IMR-90 (cell line): ENCODE measurements around the gene SPACA5B. TPM values are rescaled to one million over a fixed set of nuclear protein-coding genes. Genes with fewer than 3 reads are reported as not detected.
"Not testable (repeated sequence)": the region's sequence is repeated elsewhere in the genome, so short reads cannot be mapped to it uniquely, and the experiment has no call there.

Experiments used
- ATAC-seq: fragments of 200-7000 bp; cut with Tn5 transposase; 2 replicates; pipeline ENCODE4 v1.9.1; 2020; ENCODE audit warnings: low read depth, mild to moderate bottlenecking, moderate library complexity
- BruUV-seq: library from RNA; stranded (reverse); fragments of 400-500 nt; replicated peaks from 2 replicates; lab custom pipeline; 2021; lab: Mats Ljungman, UMichigan
- CTCF ChIA-PET: fragments of 300-600 bp; formaldehyde crosslinking; extraction: SDS; loops from one replicate; lab custom pipeline; 2021; ENCODE audit warnings: antibody characterized with exemption; lab: Yijun Ruan, JAX
- POLR2A ChIA-PET: fragments of 300-600 bp; sonication (Branson Sonifier 250); formaldehyde crosslinking; loops from one replicate; lab custom pipeline; 2022; ENCODE audit warnings: antibody characterized with exemption; ENCODE audit not compliant: unreplicated experiment; lab: Charles Lee
- DNase-seq: peaks from one replicate; pipeline ENCODE4 v3.0.0; 2013
- H2AFZ ChIP-seq: replicated peaks from 2 replicates; pipeline ENCODE3; 2013; ENCODE audit warnings: low read length, mild to moderate bottlenecking; ENCODE audit not compliant: poor library complexity
- H2AK5ac ChIP-seq: 2 replicates; pipeline ENCODE4 v1.6.1; 2013; ENCODE audit warnings: low read depth, low read length, inconsistent platforms
- H2AK9ac ChIP-seq: replicated peaks from 2 replicates; pipeline ENCODE3; 2013; ENCODE audit warnings: mild to moderate bottlenecking, low read depth, low read length, moderate library complexity; ENCODE audit not compliant: poor library complexity
- H2BK120ac ChIP-seq: 2 replicates; pipeline ENCODE4 v1.6.1; 2013; ENCODE audit warnings: low read depth, low read length, inconsistent platforms
- H2BK15ac ChIP-seq: 3 replicates; pipeline ENCODE4 v1.6.1; 2013; ENCODE audit warnings: low read depth, low read length, inconsistent platforms
- H2BK20ac ChIP-seq: 2 replicates; pipeline ENCODE4 v1.6.1; 2013; ENCODE audit warnings: low read depth, mild to moderate bottlenecking, inconsistent platforms, low read length, moderate library complexity
- H2BK5ac ChIP-seq: 2 replicates; pipeline ENCODE4 v1.6.1; 2013; ENCODE audit warnings: mild to moderate bottlenecking, low read depth, low read length, inconsistent platforms; ENCODE audit not compliant: poor library complexity, severe bottlenecking
- H3K14ac ChIP-seq: replicated peaks from 2 replicates; pipeline ENCODE4 v1.6.1; 2013; ENCODE audit warnings: low read depth, low read length, inconsistent platforms
- H3K18ac ChIP-seq: 2 replicates; pipeline ENCODE4 v1.6.1; 2013; ENCODE audit warnings: low read depth, low read length, control low read depth
- H3K23ac ChIP-seq: 2 replicates; pipeline ENCODE4 v1.6.1; 2013; ENCODE audit warnings: low read depth, low read length, inconsistent platforms
- H3K27ac ChIP-seq: 2 replicates; pipeline ENCODE4 v1.5.1; 2013; ENCODE audit warnings: mild to moderate bottlenecking, control low read depth, low read length; ENCODE audit not compliant: insufficient read depth
- H3K27me3 ChIP-seq: 2 replicates; pipeline ENCODE4 v1.6.1; 2013; ENCODE audit warnings: low read length; ENCODE audit not compliant: control insufficient read depth, insufficient read depth
- H3K36me3 ChIP-seq: 2 replicates; pipeline ENCODE4 v1.6.1; 2013; ENCODE audit warnings: low read length, mixed read lengths; ENCODE audit not compliant: control insufficient read depth, insufficient read depth
- H3K4ac ChIP-seq: 2 replicates; pipeline ENCODE4 v1.6.1; 2013; ENCODE audit warnings: low read depth, low read length, inconsistent platforms
- H3K4me1 ChIP-seq: 2 replicates; pipeline ENCODE4 v1.6.1; 2013; ENCODE audit warnings: low read length, mixed read lengths; ENCODE audit not compliant: control insufficient read depth, insufficient read depth
- H3K4me2 ChIP-seq: 2 replicates; pipeline ENCODE4 v1.6.1; 2013; ENCODE audit warnings: low read depth, mild to moderate bottlenecking, control low read depth, low read length, moderate library complexity
- H3K4me3 ChIP-seq: 2 replicates; pipeline ENCODE4 v1.5.1; 2013; ENCODE audit warnings: low read depth, mild to moderate bottlenecking, control low read depth, low read length, moderate library complexity; ENCODE audit not compliant: insufficient read depth
- H3K56ac ChIP-seq: 2 replicates; pipeline ENCODE4 v1.6.1; 2013; ENCODE audit warnings: low read length, inconsistent platforms; ENCODE audit not compliant: insufficient read depth; ENCODE audit errors: extremely low read depth
- H3K79me1 ChIP-seq, 2 experiments: 2 replicates each; pipeline ENCODE4 v1.6.1; 2013; ENCODE audit warnings: low read length in 2 of 2, inconsistent platforms in 1 of 2, low read depth in 1 of 2
- H3K9ac ChIP-seq: 2 replicates; pipeline ENCODE4 v1.6.1; 2013; ENCODE audit warnings: low read depth, low read length, control low read depth
- H3K9me1 ChIP-seq: 2 replicates; pipeline ENCODE4 v1.6.1; 2013; ENCODE audit warnings: low read length, inconsistent platforms; ENCODE audit not compliant: insufficient read depth
- H3K9me3 ChIP-seq: 2 replicates; pipeline ENCODE4 v1.6.1; 2013; ENCODE audit warnings: low read length; ENCODE audit not compliant: control insufficient read depth, insufficient read depth
- H4K20me1 ChIP-seq: 2 replicates; pipeline ENCODE4 v1.6.1; 2013; ENCODE audit warnings: low read length, inconsistent platforms; ENCODE audit not compliant: insufficient read depth
- H4K5ac ChIP-seq: 2 replicates; pipeline ENCODE4 v1.6.1; 2013; ENCODE audit warnings: mild to moderate bottlenecking, low read depth, low read length, control low read depth
- H4K8ac ChIP-seq, 2 experiments: 2 replicates each; pipeline ENCODE4 v1.6.1; 2013; ENCODE audit warnings: low read depth in 2 of 2, low read length in 2 of 2, control low read depth in 1 of 2, inconsistent platforms in 1 of 2
- H4K91ac ChIP-seq: 2 replicates; pipeline ENCODE4 v1.6.1; 2013; ENCODE audit warnings: low read depth, low read length, inconsistent platforms; ENCODE audit not compliant: insufficient read depth
- WGBS, 2 experiments: methylation state at CpG; one replicate each; pipeline versions ENCODE4 v1.1.5 to v1.1.7; 2013; ENCODE audit warnings: missing lambda C conversion rate in 2 of 2; ENCODE audit not compliant: insufficient read length in 1 of 2; ENCODE audit errors: extremely low coverage in 2 of 2; 5-methylcytosine and 5-hydroxymethylcytosine counted together
- dilution Hi-C: fragments of 300-500 bp; cut with HindIII; formaldehyde crosslinking; loops from one replicate; pipeline ENCODE4 v1.14.3; 2018; ENCODE audit warnings: low sequenced_read_pairs; ENCODE audit not compliant: unreplicated experiment
- in situ Hi-C: fragments of 300-500 bp; cut with MboI; formaldehyde crosslinking; loops from 3 replicates; pipeline ENCODE4 v1.14.3; 2019; ENCODE audit warnings: low sequenced_read_pairs, inconsistent platforms, mixed read lengths
- intact Hi-C: fragments of 100-400 bp; cut with micrococcal nuclease; formaldehyde crosslinking; loops from 2 replicates; pipeline ENCODE4 v1.10.0; 2022
- microRNA-seq, 2 experiments: library from miRNA; stranded (forward) in 1 of 2; unstranded in 1 of 2; fragments of 10-50 nt in 1 of 2; fragments of <30 nt in 1 of 2; gene quantifications in 1 of 2; microRNA quantifications in 1 of 2; one replicate each; pipeline versions ENCODE3 to v1.1.0; 2013 to 2020; ENCODE audit not compliant: insufficient read depth in 1 of 2, insufficient read length in 1 of 2, unreplicated experiment in 1 of 2
- polyA plus RNA-seq, 3 experiments: library from polyadenylated mRNA; depleted of rRNA; stranded (reverse); fragments of >200 nt; gene quantifications; 2 replicates each; pipeline ENCODE4 v1.2.3, GENCODE V29; 2012; ENCODE audit warnings: low replicate concordance in 1 of 3
- small RNA-seq, 5 experiments: library from RNA; depleted of rRNA; stranded (forward); fragments of <200 nt; gene quantifications; one replicate each; pipeline ENCODE3, GENCODE V24; 2012
- total RNA-seq: library from RNA; depleted of rRNA; stranded (reverse); fragments of >200 nt; gene quantifications from 2 replicates; pipeline ENCODE4 v1.2.3, GENCODE V29; 2012; rRNA removed

SPACA5B gene
- total and polyA plus RNA-seq, 2 of the 4 experiments (the other 2 are of a cell fraction): not detected

- H4K91ac ChIP-seq, DNase-seq, H3K18ac ChIP-seq, H3K79me1 ChIP-seq, intact Hi-C loops, H2BK5ac ChIP-seq, H3K23ac ChIP-seq, in situ Hi-C loops, H3K4me2 ChIP-seq, BruUV-seq, H4K8ac ChIP-seq, H3K4me3 ChIP-seq, H2BK20ac ChIP-seq, H3K56ac ChIP-seq, H3K9me3 ChIP-seq, ATAC-seq, H4K20me1 ChIP-seq, H3K27ac ChIP-seq, H3K4me1 ChIP-seq, H2AFZ ChIP-seq, POLR2A ChIA-PET, H2BK120ac ChIP-seq, H3K14ac ChIP-seq, H3K36me3 ChIP-seq, H4K5ac ChIP-seq, CTCF ChIA-PET, dilution Hi-C loops, H3K27me3 ChIP-seq, H3K4ac ChIP-seq, H3K9me1 ChIP-seq, H3K9ac ChIP-seq, H2AK5ac ChIP-seq, H2BK15ac ChIP-seq, H2AK9ac ChIP-seq: not testable (repeated sequence)
- no CpG with 5 or more reads among the region's 5 CpGs for WGBS, 2 experiments
Observed at GRCh38 chrX:48181882-48182281, 51.5 kb downstream of the SPACA5B start.

Small RNA genes within 50 kb of the gene (microRNA-seq; reads per million reads assigned to microRNA genes)
- gene AC245047.7 (ENCODE audit: insufficient read depth, insufficient read length): not detected
- gene RNU6-707P (ENCODE audit: insufficient read depth, insufficient read length): not detected

Small RNA genes within 50 kb of the gene (small RNA-seq; reads per million reads assigned to genes)
- 0 reads per million in 5 experiments for gene AC245047.7
- 0 to 24.1 (median 0.15) reads per million in 5 experiments for gene RNU6-707P

Other genes with a start within 250 kb of the SPACA5B start
- gene ZNF182, start 126.6 kb upstream of the SPACA5B start, total RNA-seq: 3.0 and 3.3 TPM in 2 replicates
- gene ZNF182, start 126.6 kb upstream of the SPACA5B start, polyA plus RNA-seq (2012; rRNA removed): 1.3 and 1.7 TPM in 2 replicates
- not detected in 2 replicates for gene SPACA5, start 123.6 kb upstream of the SPACA5B start, total RNA-seq
- not detected in 2 replicates for gene SPACA5, start 123.6 kb upstream of the SPACA5B start, polyA plus RNA-seq (2012; rRNA removed)
- gene ZNF630, start 59.0 kb upstream of the SPACA5B start, total RNA-seq: 0.28 and 0.54 TPM in 2 replicates
- gene ZNF630, start 59.0 kb upstream of the SPACA5B start, polyA plus RNA-seq (2012; rRNA removed): 0.24 TPM in 2 replicates
- gene SSX5, start 66.2 kb downstream of the SPACA5B start, total RNA-seq: not detected in 2 replicates
- not detected in 2 replicates for gene SSX5, start 66.2 kb downstream of the SPACA5B start, polyA plus RNA-seq (2012; rRNA removed)
- gene SSX1, start 124.8 kb downstream of the SPACA5B start, total RNA-seq: not detected in 2 replicates
- gene SSX1, start 124.8 kb downstream of the SPACA5B start, polyA plus RNA-seq (2012; rRNA removed): not detected in 2 replicates
- gene SSX3, start 226.1 kb downstream of the SPACA5B start, total RNA-seq: not detected in 2 replicates
- not detected in 2 replicates for gene SSX3, start 226.1 kb downstream of the SPACA5B start, polyA plus RNA-seq (2012; rRNA removed)